Lower leg skin (tissue), 3 donors: Measurements from ENCODE around the gene STK35.

Experiments used
- POLR2A ChIP-seq, 2 donors: fragments of 450-650 bp; IDR thresholded peaks; one replicate each; pipeline ENCODE4 v1.6.1; 2016 to 2017; ENCODE audit warnings: antibody characterized with exemption in 2 of 2, mild to moderate bottlenecking in 1 of 2, moderate library complexity in 1 of 2
- TF ChIP-seq, protein P1 (sequence below), 3 donors: fragments of 450-650 bp; IDR thresholded peaks; one replicate each; pipeline ENCODE4 v1.5.1; 2016; ENCODE audit warnings: antibody characterized with exemption in 3 of 3, mild to moderate bottlenecking in 3 of 3, moderate library complexity in 2 of 3

DNA sequence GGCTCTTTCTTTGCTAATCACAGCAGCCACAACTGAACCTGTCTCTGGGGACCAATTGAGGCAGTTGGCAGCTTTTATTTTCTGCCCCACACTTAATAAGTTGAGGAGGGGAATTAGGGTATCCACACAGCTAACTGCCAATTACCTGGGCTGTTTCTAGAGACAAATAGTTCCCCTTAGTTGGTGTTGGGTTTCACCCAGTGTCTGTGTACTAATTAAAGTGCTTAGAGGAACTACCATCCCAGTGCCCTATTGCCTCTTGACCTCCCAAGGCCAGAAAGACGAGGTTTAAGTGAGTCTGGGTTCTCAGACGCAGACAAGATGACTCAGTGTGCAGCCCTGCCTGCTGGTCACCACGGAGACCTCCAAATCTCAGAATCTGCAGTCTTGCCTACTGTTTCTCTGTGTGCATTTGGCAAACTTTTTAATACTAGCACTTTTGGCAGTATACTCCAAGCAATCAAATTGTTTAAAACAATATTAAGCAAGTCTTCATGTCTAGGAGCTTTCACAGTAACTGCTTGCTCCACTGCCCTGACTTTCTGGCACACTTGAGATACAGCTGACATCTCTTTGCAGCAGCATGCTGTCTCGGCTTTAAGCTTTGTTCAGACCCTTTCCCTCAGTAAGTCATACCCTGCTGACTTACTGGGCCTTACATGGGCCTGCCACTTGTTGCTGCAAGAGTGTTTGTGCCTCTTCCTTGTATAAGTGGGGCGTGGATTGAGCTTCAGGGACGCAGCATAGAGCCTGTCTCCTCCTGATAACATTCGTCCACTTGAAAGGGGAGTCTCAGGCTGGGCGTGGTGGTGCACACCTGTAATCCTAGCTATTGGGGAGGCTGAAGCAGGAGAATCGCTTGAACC is 31.9 kb downstream of the STK35 start:
- TF ChIP-seq, protein P1, sequence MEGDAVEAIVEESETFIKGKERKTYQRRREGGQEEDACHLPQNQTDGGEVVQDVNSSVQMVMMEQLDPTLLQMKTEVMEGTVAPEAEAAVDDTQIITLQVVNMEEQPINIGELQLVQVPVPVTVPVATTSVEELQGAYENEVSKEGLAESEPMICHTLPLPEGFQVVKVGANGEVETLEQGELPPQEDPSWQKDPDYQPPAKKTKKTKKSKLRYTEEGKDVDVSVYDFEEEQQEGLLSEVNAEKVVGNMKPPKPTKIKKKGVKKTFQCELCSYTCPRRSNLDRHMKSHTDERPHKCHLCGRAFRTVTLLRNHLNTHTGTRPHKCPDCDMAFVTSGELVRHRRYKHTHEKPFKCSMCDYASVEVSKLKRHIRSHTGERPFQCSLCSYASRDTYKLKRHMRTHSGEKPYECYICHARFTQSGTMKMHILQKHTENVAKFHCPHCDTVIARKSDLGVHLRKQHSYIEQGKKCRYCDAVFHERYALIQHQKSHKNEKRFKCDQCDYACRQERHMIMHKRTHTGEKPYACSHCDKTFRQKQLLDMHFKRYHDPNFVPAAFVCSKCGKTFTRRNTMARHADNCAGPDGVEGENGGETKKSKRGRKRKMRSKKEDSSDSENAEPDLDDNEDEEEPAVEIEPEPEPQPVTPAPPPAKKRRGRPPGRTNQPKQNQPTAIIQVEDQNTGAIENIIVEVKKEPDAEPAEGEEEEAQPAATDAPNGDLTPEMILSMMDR (IDR thresholded peaks at IDR 0.05), result no peak
- TF ChIP-seq POLR2A (IDR thresholded peaks at IDR 0.05), result no peak
